Stomach (tissue), 4 donors: Measurements from ENCODE around the gene STX4.

Source experiments
- POLR2AphosphoS5 ChIP-seq, 3 donors: sonication (generic); formaldehyde crosslinking; IDR thresholded peaks; one replicate each; pipeline ENCODE4 v1.6.1; 2016; ENCODE audit warnings: antibody characterized with exemption in 3 of 3
- TF ChIP-seq, protein P1 (sequence below), 7 experiments: fragments of 450-650 bp in 4 of 7; fragments of 200-600 bp in 3 of 7; sonication (generic) in 3 of 7; IDR thresholded peaks; one replicate each; pipeline ENCODE4 v1.5.1; 2016 to 2019; ENCODE audit warnings: antibody characterized with exemption in 7 of 7, control low read depth in 2 of 7, mild to moderate bottlenecking in 1 of 7

DNA sequence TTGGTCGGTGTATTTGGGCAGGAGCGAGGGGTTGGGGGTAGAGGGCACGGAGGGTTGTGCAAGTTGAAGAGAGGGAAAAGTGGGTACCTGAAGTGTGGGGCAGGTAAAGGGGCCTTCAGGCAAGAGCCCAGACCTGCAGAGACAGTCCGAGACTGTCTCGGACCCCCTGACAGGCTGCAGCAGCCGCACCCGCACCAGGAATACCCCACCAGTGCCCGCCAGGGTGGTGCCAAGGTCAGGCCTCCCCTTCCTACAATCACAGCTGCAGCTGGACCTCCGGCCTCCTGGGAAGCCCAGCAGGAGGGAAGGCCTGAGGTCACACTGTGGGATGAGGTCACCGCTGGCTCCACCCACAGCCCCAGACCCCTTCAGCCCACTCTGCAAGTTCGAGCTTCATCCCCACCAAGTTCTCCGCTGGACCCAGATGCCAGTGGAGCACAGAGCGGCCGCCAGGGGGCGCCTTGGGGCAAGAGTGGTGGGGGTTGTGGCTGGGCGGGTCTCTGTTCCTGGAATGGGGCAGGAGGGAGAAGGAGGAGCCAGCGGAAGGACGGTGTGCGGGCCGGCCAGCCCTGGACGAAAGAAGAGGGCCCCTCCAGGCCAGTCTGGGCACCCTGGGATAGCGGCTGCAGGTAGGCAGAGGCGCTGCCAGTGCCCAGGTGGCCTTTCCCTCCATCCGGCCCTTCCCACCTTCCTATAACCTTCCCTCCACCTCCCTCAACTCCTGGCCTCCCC, 48.5 kb upstream of the STX4 start, which contains the start of gene HSD3B7:
- TF ChIP-seq, protein P1, sequence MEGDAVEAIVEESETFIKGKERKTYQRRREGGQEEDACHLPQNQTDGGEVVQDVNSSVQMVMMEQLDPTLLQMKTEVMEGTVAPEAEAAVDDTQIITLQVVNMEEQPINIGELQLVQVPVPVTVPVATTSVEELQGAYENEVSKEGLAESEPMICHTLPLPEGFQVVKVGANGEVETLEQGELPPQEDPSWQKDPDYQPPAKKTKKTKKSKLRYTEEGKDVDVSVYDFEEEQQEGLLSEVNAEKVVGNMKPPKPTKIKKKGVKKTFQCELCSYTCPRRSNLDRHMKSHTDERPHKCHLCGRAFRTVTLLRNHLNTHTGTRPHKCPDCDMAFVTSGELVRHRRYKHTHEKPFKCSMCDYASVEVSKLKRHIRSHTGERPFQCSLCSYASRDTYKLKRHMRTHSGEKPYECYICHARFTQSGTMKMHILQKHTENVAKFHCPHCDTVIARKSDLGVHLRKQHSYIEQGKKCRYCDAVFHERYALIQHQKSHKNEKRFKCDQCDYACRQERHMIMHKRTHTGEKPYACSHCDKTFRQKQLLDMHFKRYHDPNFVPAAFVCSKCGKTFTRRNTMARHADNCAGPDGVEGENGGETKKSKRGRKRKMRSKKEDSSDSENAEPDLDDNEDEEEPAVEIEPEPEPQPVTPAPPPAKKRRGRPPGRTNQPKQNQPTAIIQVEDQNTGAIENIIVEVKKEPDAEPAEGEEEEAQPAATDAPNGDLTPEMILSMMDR (IDR thresholded peaks at IDR 0.05): peak in 5 of 7 experiments; percentile 87 to 96 (median 94)
- TF ChIP-seq POLR2AphosphoS5 (IDR thresholded peaks at IDR 0.05): peak in 1 of 3 donors; percentile 63
